Non-pigmented ciliary epithelial cell (primary cell): ENCODE measurements around the gene DNAJB5.
A peak's percentile ranks its signal among the peaks of the same experiment; 100 is the strongest.
"Not testable (repeated sequence)": the region's sequence is repeated elsewhere in the genome, so short reads cannot be mapped to it uniquely, and the experiment has no call there.

Experiments
- DNase-seq: peaks from one replicate; pipeline ENCODE4 v3.0.0-alpha.2; 2010; ENCODE audit warnings: low read depth

The DNAJB5 gene

GRCh38 chr9:35000535-35001284 is 11.2 kb downstream of the DNAJB5 start:
- DNase-seq, result no peak

- DNase-seq, result no peak
Measured at GRCh38 chr9:35001285-35001677, 11.7 kb downstream of the DNAJB5 start.

- no peak for DNase-seq
Measured at GRCh38 chr9:35001803-35002502, 12.4 kb downstream of the DNAJB5 start.

- no peak for DNase-seq
Measured at GRCh38 chr9:35002623-35003022, 13.1 kb downstream of the DNAJB5 start.

GRCh38 chr9:35004299-35004698 is 14.8 kb downstream of the DNAJB5 start:
- DNase-seq, result not testable (repeated sequence)

GRCh38 chr9:35010351-35010958 is 20.9 kb downstream of the DNAJB5 start:
- DNase-seq, result no peak

GRCh38 chr9:35014517-35014916 is 25.0 kb downstream of the DNAJB5 start:
- no peak for DNase-seq

GRCh38 chr9:35023443-35023842 is 33.9 kb downstream of the DNAJB5 start:
- not testable (repeated sequence) for DNase-seq

GRCh38 chr9:35026671-35027070 is 37.1 kb downstream of the DNAJB5 start:
- no peak for DNase-seq

- DNase-seq, result no peak
Measured at GRCh38 chr9:35027374-35027773, 37.8 kb downstream of the DNAJB5 start.

GRCh38 chr9:35027860-35028259 is 38.3 kb downstream of the DNAJB5 start:
- no peak for DNase-seq

- no peak for DNase-seq
Measured at GRCh38 chr9:35028341-35028740, 38.8 kb downstream of the DNAJB5 start.

- DNase-seq, result no peak
Measured at GRCh38 chr9:35029241-35029640, 39.7 kb downstream of the DNAJB5 start.

GRCh38 chr9:35029852-35030251 is 40.3 kb downstream of the DNAJB5 start:
- no peak for DNase-seq

GRCh38 chr9:35033101-35033500 is 43.6 kb downstream of the DNAJB5 start:
- no peak for DNase-seq

GRCh38 chr9:35035851-35036701 is 46.5 kb downstream of the DNAJB5 start:
- DNase-seq, result peak; percentile 13

- DNase-seq, result no peak
Measured at GRCh38 chr9:35042081-35042604, 52.6 kb downstream of the DNAJB5 start.

- no peak for DNase-seq
Measured at GRCh38 chr9:35042891-35043545, 53.5 kb downstream of the DNAJB5 start.

- no peak for DNase-seq
Measured at GRCh38 chr9:35044071-35044470, 54.5 kb downstream of the DNAJB5 start.
